Mesenchymal stem cell (in vitro differentiated cells and primary cell): ENCODE measurements around the gene ZNF287.

ENCODE experiments used
- DNase-seq: peaks from one replicate; pipeline ENCODE4 v3.0.0-alpha.2; 2013
- H2AFZ ChIP-seq: one replicate; pipeline ENCODE4 v1.6.1; 2013; ENCODE audit warnings: low read depth, mild to moderate bottlenecking, control low read depth, inconsistent platforms, low read length, moderate library complexity
- H2AK5ac ChIP-seq: 2 replicates; pipeline ENCODE4 v1.6.1; 2013; ENCODE audit warnings: low read length, moderate library complexity, mild to moderate bottlenecking, inconsistent platforms; ENCODE audit not compliant: severe bottlenecking
- H2BK120ac ChIP-seq: one replicate; pipeline ENCODE4 v1.6.1; 2013; ENCODE audit warnings: low read depth, mild to moderate bottlenecking, inconsistent platforms, low read length, moderate library complexity
- H2BK12ac ChIP-seq, 2 experiments: one replicate each; pipeline ENCODE4 v1.6.1; 2013; ENCODE audit warnings: inconsistent platforms in 2 of 2, low read length in 2 of 2, mild to moderate bottlenecking in 2 of 2, moderate library complexity in 2 of 2, control low read depth in 1 of 2
- H2BK15ac ChIP-seq: one replicate; pipeline ENCODE4 v1.6.1; 2013; ENCODE audit warnings: mild to moderate bottlenecking, low read depth, inconsistent platforms; ENCODE audit not compliant: poor library complexity, severe bottlenecking
- H2BK5ac ChIP-seq: 2 replicates; pipeline ENCODE4 v1.6.1; 2013; ENCODE audit warnings: low read depth, mild to moderate bottlenecking, low read length, control low read depth, inconsistent platforms; ENCODE audit not compliant: poor library complexity, severe bottlenecking
- H3K14ac ChIP-seq, 2 experiments: one replicate each; pipeline ENCODE4 v1.6.1; 2013; ENCODE audit warnings: inconsistent platforms in 2 of 2, low read length in 2 of 2, control low read depth in 1 of 2, mild to moderate bottlenecking in 1 of 2, moderate library complexity in 1 of 2
- H3K18ac ChIP-seq, 2 experiments: one replicate each; pipeline ENCODE4 v1.6.1; 2013; ENCODE audit warnings: inconsistent platforms in 2 of 2, low read length in 2 of 2, control low read depth in 1 of 2, low read depth in 1 of 2, mild to moderate bottlenecking in 1 of 2
- H3K23ac ChIP-seq, 2 experiments: one replicate each; pipeline ENCODE4 v1.6.1; 2013; ENCODE audit warnings: inconsistent platforms in 2 of 2, low read length in 2 of 2, mild to moderate bottlenecking in 2 of 2, moderate library complexity in 2 of 2, control low read depth in 1 of 2
- H3K27ac ChIP-seq: 2 replicates; pipeline ENCODE4 v1.5.1; 2013; ENCODE audit warnings: mild to moderate bottlenecking, moderate library complexity, low read length, control low read depth, inconsistent platforms; ENCODE audit not compliant: poor library complexity, severe bottlenecking
- H3K27me3 ChIP-seq, 2 experiments: 2 replicates each; pipeline versions ENCODE4 v1.6.1 to v1.7.0; 2013; ENCODE audit warnings: low read length in 2 of 2, mild to moderate bottlenecking in 2 of 2, moderate library complexity in 2 of 2, control low read depth in 1 of 2, inconsistent platforms in 1 of 2; ENCODE audit not compliant: control insufficient read depth in 1 of 2, insufficient read depth in 1 of 2
- H3K36me3 ChIP-seq, 2 experiments: 2 replicates each; pipeline versions ENCODE4 v1.6.1 to v1.7.0; 2013; ENCODE audit warnings: low read length in 2 of 2, control low read depth in 1 of 2, inconsistent platforms in 1 of 2, low read depth in 1 of 2, mild to moderate bottlenecking in 1 of 2; ENCODE audit not compliant: insufficient read depth in 2 of 2, control insufficient read depth in 1 of 2
- H3K4ac ChIP-seq, 2 experiments: one replicate each; pipeline ENCODE4 v1.6.1; 2013; ENCODE audit warnings: inconsistent platforms in 2 of 2, low read length in 2 of 2, mild to moderate bottlenecking in 2 of 2, moderate library complexity in 2 of 2, control low read depth in 1 of 2, low read depth in 1 of 2
- H3K4me1 ChIP-seq: 2 replicates; pipeline ENCODE4 v1.6.1; 2013; ENCODE audit warnings: low read depth, low read length, control low read depth; ENCODE audit not compliant: control insufficient read depth, insufficient read depth
- H3K4me2 ChIP-seq: 2 replicates; pipeline ENCODE4 v1.6.1; 2013; ENCODE audit warnings: low read length, mild to moderate bottlenecking, inconsistent platforms; ENCODE audit not compliant: poor library complexity, severe bottlenecking
- H3K4me3 ChIP-seq, 2 experiments: 2 replicates each; pipeline versions ENCODE4 v1.5.1 to v1.7.0; 2013; ENCODE audit warnings: low read length in 2 of 2, mild to moderate bottlenecking in 2 of 2, control low read depth in 1 of 2, low read depth in 1 of 2; ENCODE audit not compliant: insufficient read depth in 1 of 2
- H3K79me1 ChIP-seq: replicated peaks from 2 replicates; pipeline ENCODE4 v1.6.1; 2013; ENCODE audit warnings: mild to moderate bottlenecking, control low read depth, low read length, inconsistent platforms; ENCODE audit not compliant: poor library complexity, severe bottlenecking
- H3K9ac ChIP-seq: 2 replicates; pipeline ENCODE4 v1.7.0; 2013; ENCODE audit warnings: mild to moderate bottlenecking, low read length, moderate library complexity
- H3K9me3 ChIP-seq: 2 replicates; pipeline ENCODE4 v1.7.0; 2013; ENCODE audit warnings: mild to moderate bottlenecking, low read length; ENCODE audit not compliant: control insufficient read depth
- H4K8ac ChIP-seq: one replicate; pipeline ENCODE4 v1.6.1; 2013; ENCODE audit warnings: inconsistent platforms, mild to moderate bottlenecking, low read length, moderate library complexity
- H4K91ac ChIP-seq: one replicate; pipeline ENCODE4 v1.6.1; 2013; ENCODE audit warnings: mild to moderate bottlenecking, low read length, inconsistent platforms
- WGBS: methylation state at CpG from one replicate; pipeline ENCODE4 v1.1.7; 2013; ENCODE audit warnings: mixed read lengths; 5-methylcytosine and 5-hydroxymethylcytosine counted together

The ZNF287 gene

GRCh38 chr17:16589097-16589969 is 20.3 kb upstream of the ZNF287 start:
- Histone ChIP-seq H3K4me3 (peak overlapping the region; percentile 65 to 85), H3K36me3 (no peaks in the 10 kb centered on the region), H3K4ac (peak overlapping the region in 1 of 2 experiments; percentile 87), H2AFZ (peak overlapping the region; percentile 62), H2BK5ac (no peak overlapping the region), H3K79me1 (no peaks in the 10 kb centered on the region), H4K91ac (no peak overlapping the region), H3K27me3 (peaks cover 12 to 14% of the 10 kb centered on the region in 2 experiments), H2BK15ac (peak overlapping the region; percentile 28), H3K4me2 (peak overlapping the region; percentile 99), H2BK12ac (peak overlapping the region in 1 of 2 experiments; percentile 42), H2AK5ac (no peak overlapping the region), H3K14ac (no peak overlapping the region), H3K23ac (peak overlapping the region in 1 of 2 experiments; percentile 86), H3K9ac (peak overlapping the region; percentile 82), H3K27ac (no peak overlapping the region), H3K4me1 (peaks cover 4% of the 10 kb centered on the region), H3K18ac (peak overlapping the region; percentile 74 to 75), H4K8ac (peak overlapping the region; percentile 75), H2BK120ac (peak overlapping the region; percentile 27), H3K9me3 (no peaks in the 10 kb centered on the region)
- 5% methylated on average over 52 of the region's 53 CpGs for WGBS
- DNase-seq: peak; percentile 85

- no peak overlapping the region for H3K27ac ChIP-seq
- no peak overlapping the region for H2AK5ac ChIP-seq
- DNase-seq: no peak
- no peak overlapping the region for H3K18ac ChIP-seq
- H2BK120ac ChIP-seq: no peak overlapping the region
- H3K79me1 ChIP-seq: no peaks in the 10 kb centered on the region
- no peak overlapping the region for H3K4ac ChIP-seq
- 91% methylated on average over 4 of the region's 4 CpGs for WGBS
- H3K4me3 ChIP-seq: no peak overlapping the region
- H3K9ac ChIP-seq: no peak overlapping the region
- H2AFZ ChIP-seq: no peak overlapping the region
- H3K4me2 ChIP-seq: no peak overlapping the region
- no peak overlapping the region for H3K23ac ChIP-seq
- peaks cover 14 to 18% of the 10 kb centered on the region in 2 experiments for H3K27me3 ChIP-seq
- no peak overlapping the region for H3K14ac ChIP-seq
- H3K4me1 ChIP-seq: peaks cover 4% of the 10 kb centered on the region
- no peak overlapping the region for H2BK12ac ChIP-seq
- no peaks in the 10 kb centered on the region for H3K36me3 ChIP-seq
- H3K9me3 ChIP-seq: no peaks in the 10 kb centered on the region
- no peak overlapping the region for H2BK5ac ChIP-seq
- no peak overlapping the region for H4K91ac ChIP-seq
- no peak overlapping the region for H2BK15ac ChIP-seq
- no peak overlapping the region for H4K8ac ChIP-seq
Measured at GRCh38 chr17:16585796-16586195, 16.8 kb upstream of the ZNF287 start.

- Histone ChIP-seq H3K4me3 (peak overlapping the region; percentile 0 to 79), H3K4ac (no peak overlapping the region), H2BK5ac (no peak overlapping the region), H3K4me2 (no peak overlapping the region), H3K27me3 (peaks cover 14 to 18% of the 10 kb centered on the region in 2 experiments), H2BK12ac (no peak overlapping the region), H2BK15ac (no peak overlapping the region), H4K8ac (no peak overlapping the region), H3K14ac (no peak overlapping the region), H4K91ac (no peak overlapping the region), H3K18ac (peak overlapping the region in 1 of 2 experiments; percentile 37), H2AK5ac (no peak overlapping the region), H3K4me1 (peaks cover 2% of the 10 kb centered on the region), H3K27ac (no peak overlapping the region), H3K79me1 (no peaks in the 10 kb centered on the region), H2AFZ (peak overlapping the region; percentile 75), H3K9ac (peak overlapping the region; percentile 72), H3K9me3 (peaks cover 4% of the 10 kb centered on the region), H3K36me3 (no peaks in the 10 kb centered on the region), H2BK120ac (no peak overlapping the region), H3K23ac (peak overlapping the region in 1 of 2 experiments; percentile 9)
- whole genome bisulfite sequencing: 17% methylated on average over 37 of the region's 39 CpGs
- peak; percentile 84 for DNase-seq
Measured at GRCh38 chr17:16584273-16584995, 15.4 kb upstream of the ZNF287 start.

GRCh38 chr17:16583781-16584180 is 14.8 kb upstream of the ZNF287 start:
- no peak overlapping the region for H2BK15ac ChIP-seq
- H2AFZ ChIP-seq: no peak overlapping the region
- H3K4me1 ChIP-seq: no peaks in the 10 kb centered on the region
- H3K23ac ChIP-seq: no peak overlapping the region
- H3K14ac ChIP-seq: no peak overlapping the region
- H3K18ac ChIP-seq: no peak overlapping the region
- H3K9me3 ChIP-seq: peaks cover 4% of the 10 kb centered on the region
- H2AK5ac ChIP-seq: no peak overlapping the region
- no peak overlapping the region for H2BK12ac ChIP-seq
- peaks cover 14 to 18% of the 10 kb centered on the region in 2 experiments for H3K27me3 ChIP-seq
- no peak overlapping the region for H3K4ac ChIP-seq
- H4K8ac ChIP-seq: no peak overlapping the region
- no peak overlapping the region for H2BK5ac ChIP-seq
- H3K36me3 ChIP-seq: no peaks in the 10 kb centered on the region
- peak overlapping the region; percentile 55 for H3K9ac ChIP-seq
- H4K91ac ChIP-seq: no peak overlapping the region
- peak overlapping the region in 1 of 2 experiments; percentile 79 for H3K4me3 ChIP-seq
- no peak for DNase-seq
- H3K79me1 ChIP-seq: no peaks in the 10 kb centered on the region
- 84% methylated on average over 4 of the region's 7 CpGs for WGBS
- no peak overlapping the region for H3K4me2 ChIP-seq
- no peak overlapping the region for H3K27ac ChIP-seq
- no peak overlapping the region for H2BK120ac ChIP-seq
